ENCODE results near the gene EEPD1.

EEPD1 gene

GRCh38 chr7:36216063-36216684 is 63.1 kb downstream of the EEPD1 start:
- Histone ChIP-seq H2BK12ac (ENCODE audit: low read length) (no peak overlapping the region), H3K9ac (ENCODE audit: low read length) (no peak overlapping the region), H3K4me1 (ENCODE audit: control insufficient read depth in 1 of 2, insufficient read depth in 2 of 2, low read length in 2 of 2) (peaks cover 12 to 16% of the 10 kb centered on the region in 2 experiments), H3K27ac (ENCODE audit: low read depth, low read length) (no peak overlapping the region), H3K4me2 (ENCODE audit: low read length) (no peak overlapping the region), H3K23ac (ENCODE audit: low read length) (no peak overlapping the region), H4K12ac (ENCODE audit: low read depth, low read length) (no peak overlapping the region), H3K9me3 (ENCODE audit: insufficient read depth, low read depth, low read length) (no peaks in the 10 kb centered on the region), H3K27me3 (ENCODE audit: insufficient read depth, low read length) (no peaks in the 10 kb centered on the region), H2BK5ac (ENCODE audit: low read depth, low read length, poor library complexity) (no peak overlapping the region), H3K18ac (ENCODE audit: low read length) (no peak overlapping the region), H2AFZ (ENCODE audit: insufficient read depth, low read length, poor library complexity) (no peak overlapping the region), H3K14ac (ENCODE audit: low read length) (no peak overlapping the region), H3K4me3 (ENCODE audit: low read depth, low read length) (no peak overlapping the region), H3K79me1 (ENCODE audit: low read length) (no peaks in the 10 kb centered on the region), H4K91ac (ENCODE audit: low read depth, low read length) (no peak overlapping the region), H3K36me3 (ENCODE audit: control insufficient read depth in 1 of 2, insufficient read depth in 2 of 2, low read length in 2 of 2) (no peaks in the 10 kb centered on the region), H2AK5ac (ENCODE audit: low read length) (no peak overlapping the region), H3K4ac (ENCODE audit: low read depth, low read length) (no peak overlapping the region), H3K79me2 (ENCODE audit: control insufficient read depth, insufficient read depth, low read length, poor library complexity) (no peaks in the 10 kb centered on the region), H2BK120ac (ENCODE audit: insufficient read depth, low read length, poor library complexity) (no peak overlapping the region), H4K8ac (ENCODE audit: low read depth, low read length) (no peak overlapping the region)
- peak in 1 of 2 donors; percentile 15 for DNase-seq
- no CpG with 5 or more reads among the region's 4 CpGs for WGBS (ENCODE audit: extremely low coverage, insufficient coverage, insufficient read length)

- H3K23ac ChIP-seq (ENCODE audit: low read length): no peak overlapping the region
- H2AK5ac ChIP-seq (ENCODE audit: low read length): no peak overlapping the region
- H2BK12ac ChIP-seq (ENCODE audit: low read length): no peak overlapping the region
- H3K27ac ChIP-seq (ENCODE audit: low read depth, low read length): no peak overlapping the region
- no peak overlapping the region for H4K12ac ChIP-seq (ENCODE audit: low read depth, low read length)
- H4K8ac ChIP-seq (ENCODE audit: low read depth, low read length): no peak overlapping the region
- H3K4me1 ChIP-seq (ENCODE audit: control insufficient read depth in 1 of 2, insufficient read depth in 2 of 2, low read length in 2 of 2): peaks cover 12 to 16% of the 10 kb centered on the region in 2 experiments
- H3K18ac ChIP-seq (ENCODE audit: low read length): no peak overlapping the region
- no peak overlapping the region for H3K4me2 ChIP-seq (ENCODE audit: low read length)
- H3K4ac ChIP-seq (ENCODE audit: low read depth, low read length): no peak overlapping the region
- no peak overlapping the region for H3K14ac ChIP-seq (ENCODE audit: low read length)
- H4K91ac ChIP-seq (ENCODE audit: low read depth, low read length): no peak overlapping the region
- H3K79me2 ChIP-seq (ENCODE audit: control insufficient read depth, insufficient read depth, low read length, poor library complexity): no peaks in the 10 kb centered on the region
- no peak overlapping the region for H3K9ac ChIP-seq (ENCODE audit: low read length)
- DNase-seq: no peak
- H2BK5ac ChIP-seq (ENCODE audit: low read depth, low read length, poor library complexity): no peak overlapping the region
- no peak overlapping the region for H2AFZ ChIP-seq (ENCODE audit: insufficient read depth, low read length, poor library complexity)
- H3K4me3 ChIP-seq (ENCODE audit: low read depth, low read length): no peak overlapping the region
- H3K27me3 ChIP-seq (ENCODE audit: insufficient read depth, low read length): no peaks in the 10 kb centered on the region
- H3K79me1 ChIP-seq (ENCODE audit: low read length): no peaks in the 10 kb centered on the region
- H3K9me3 ChIP-seq (ENCODE audit: insufficient read depth, low read depth, low read length): no peaks in the 10 kb centered on the region
- no CpG with 5 or more reads among the region's 4 CpGs for WGBS (ENCODE audit: extremely low coverage, insufficient coverage, insufficient read length)
- H2BK120ac ChIP-seq (ENCODE audit: insufficient read depth, low read length, poor library complexity): no peak overlapping the region
- H3K36me3 ChIP-seq (ENCODE audit: control insufficient read depth in 1 of 2, insufficient read depth in 2 of 2, low read length in 2 of 2): no peaks in the 10 kb centered on the region
Measured at GRCh38 chr7:36217211-36217960, 64.3 kb downstream of the EEPD1 start.

GRCh38 chr7:36217961-36218284 is 64.9 kb downstream of the EEPD1 start:
- no peak overlapping the region for H3K18ac ChIP-seq (ENCODE audit: low read length)

GRCh38 chr7:36219429-36219828 is 66.4 kb downstream of the EEPD1 start:
- Histone ChIP-seq H4K8ac (ENCODE audit: low read depth, low read length) (no peak overlapping the region), H3K79me2 (ENCODE audit: control insufficient read depth, insufficient read depth, low read length, poor library complexity) (no peaks in the 10 kb centered on the region), H3K23ac (ENCODE audit: low read length) (no peak overlapping the region), H3K27me3 (ENCODE audit: insufficient read depth, low read length) (no peaks in the 10 kb centered on the region), H3K4me2 (ENCODE audit: low read length) (no peak overlapping the region), H3K9me3 (ENCODE audit: insufficient read depth, low read depth, low read length) (no peaks in the 10 kb centered on the region), H2BK120ac (ENCODE audit: insufficient read depth, low read length, poor library complexity) (no peak overlapping the region), H2AK5ac (ENCODE audit: low read length) (no peak overlapping the region), H3K18ac (ENCODE audit: low read length) (no peak overlapping the region), H3K14ac (ENCODE audit: low read length) (no peak overlapping the region), H3K79me1 (ENCODE audit: low read length) (no peaks in the 10 kb centered on the region), H2AFZ (ENCODE audit: insufficient read depth, low read length, poor library complexity) (no peak overlapping the region), H3K27ac (ENCODE audit: low read depth, low read length) (no peak overlapping the region), H3K36me3 (ENCODE audit: control insufficient read depth in 1 of 2, insufficient read depth in 2 of 2, low read length in 2 of 2) (no peaks in the 10 kb centered on the region), H4K12ac (ENCODE audit: low read depth, low read length) (no peak overlapping the region), H3K4me3 (ENCODE audit: low read depth, low read length) (no peak overlapping the region), H3K4me1 (ENCODE audit: control insufficient read depth in 1 of 2, insufficient read depth in 2 of 2, low read length in 2 of 2) (peaks cover 12 to 13% of the 10 kb centered on the region in 2 experiments), H4K91ac (ENCODE audit: low read depth, low read length) (no peak overlapping the region), H3K9ac (ENCODE audit: low read length) (no peak overlapping the region), H3K4ac (ENCODE audit: low read depth, low read length) (no peak overlapping the region), H2BK5ac (ENCODE audit: low read depth, low read length, poor library complexity) (no peak overlapping the region), H2BK12ac (ENCODE audit: low read length) (no peak overlapping the region)
- DNase-seq: no peak
- no CpG with 5 or more reads among the region's 1 CpG for WGBS (ENCODE audit: extremely low coverage, insufficient coverage, insufficient read length)

More at GRCh38 chr7:36217961-36218284, 64.9 kb downstream of the EEPD1 start:
- H2BK12ac ChIP-seq (ENCODE audit: low read length): no peak overlapping the region
- H3K4ac ChIP-seq (ENCODE audit: low read depth, low read length): no peak overlapping the region
- H3K4me3 ChIP-seq (ENCODE audit: low read depth, low read length): no peak overlapping the region
- H2BK5ac ChIP-seq (ENCODE audit: low read depth, low read length, poor library complexity): no peak overlapping the region
- H4K8ac ChIP-seq (ENCODE audit: low read depth, low read length): no peak overlapping the region
- no peaks in the 10 kb centered on the region for H3K36me3 ChIP-seq (ENCODE audit: control insufficient read depth in 1 of 2, insufficient read depth in 2 of 2, low read length in 2 of 2)
- no peaks in the 10 kb centered on the region for H3K9me3 ChIP-seq (ENCODE audit: insufficient read depth, low read depth, low read length)
- no peak overlapping the region for H4K12ac ChIP-seq (ENCODE audit: low read depth, low read length)
- H3K9ac ChIP-seq (ENCODE audit: low read length): no peak overlapping the region
- peaks cover 12 to 16% of the 10 kb centered on the region in 2 experiments for H3K4me1 ChIP-seq (ENCODE audit: control insufficient read depth in 1 of 2, insufficient read depth in 2 of 2, low read length in 2 of 2)
- H3K4me2 ChIP-seq (ENCODE audit: low read length): no peak overlapping the region
- H2AFZ ChIP-seq (ENCODE audit: insufficient read depth, low read length, poor library complexity): no peak overlapping the region
- no peak overlapping the region for H3K23ac ChIP-seq (ENCODE audit: low read length)
- no peak overlapping the region for H2AK5ac ChIP-seq (ENCODE audit: low read length)
- no peak overlapping the region for H3K27ac ChIP-seq (ENCODE audit: low read depth, low read length)
- H2BK120ac ChIP-seq (ENCODE audit: insufficient read depth, low read length, poor library complexity): no peak overlapping the region
- DNase-seq: no peak
- whole genome bisulfite sequencing (ENCODE audit: extremely low coverage, insufficient coverage, insufficient read length): no CpG with 5 or more reads among the region's 5 CpGs
- no peak overlapping the region for H3K14ac ChIP-seq (ENCODE audit: low read length)
- H3K79me1 ChIP-seq (ENCODE audit: low read length): no peaks in the 10 kb centered on the region
- H3K27me3 ChIP-seq (ENCODE audit: insufficient read depth, low read length): no peaks in the 10 kb centered on the region
- no peak overlapping the region for H4K91ac ChIP-seq (ENCODE audit: low read depth, low read length)
- H3K79me2 ChIP-seq (ENCODE audit: control insufficient read depth, insufficient read depth, low read length, poor library complexity): no peaks in the 10 kb centered on the region

All from trophoblast cell (in vitro differentiated cells and primary cell).